Adrenal gland (tissue), 5 donors: ENCODE data around the gene MRGPRG.

Experiments
- POLR2A ChIP-seq, 2 donors: fragments of 450-650 bp; IDR thresholded peaks; one replicate each; pipeline ENCODE4 v1.6.1; 2017; ENCODE audit warnings: antibody characterized with exemption in 2 of 2, mild to moderate bottlenecking in 2 of 2, moderate library complexity in 1 of 2
- TF ChIP-seq, protein P1 (sequence below), 6 experiments: fragments of 450-650 bp in 4 of 6; fragments of 200-600 bp in 2 of 6; sonication (generic) in 1 of 6; IDR thresholded peaks; 1 replicate in 5 of 6; 2 replicates in 1 of 6; pipeline versions ENCODE4 v1.5.1 to v1.8.0; 2016 to 2021; ENCODE audit warnings: antibody characterized with exemption in 6 of 6, mild to moderate bottlenecking in 2 of 6, moderate library complexity in 1 of 6
- donor health status: DM: no; HTN: no; CAD: no.

DNA sequence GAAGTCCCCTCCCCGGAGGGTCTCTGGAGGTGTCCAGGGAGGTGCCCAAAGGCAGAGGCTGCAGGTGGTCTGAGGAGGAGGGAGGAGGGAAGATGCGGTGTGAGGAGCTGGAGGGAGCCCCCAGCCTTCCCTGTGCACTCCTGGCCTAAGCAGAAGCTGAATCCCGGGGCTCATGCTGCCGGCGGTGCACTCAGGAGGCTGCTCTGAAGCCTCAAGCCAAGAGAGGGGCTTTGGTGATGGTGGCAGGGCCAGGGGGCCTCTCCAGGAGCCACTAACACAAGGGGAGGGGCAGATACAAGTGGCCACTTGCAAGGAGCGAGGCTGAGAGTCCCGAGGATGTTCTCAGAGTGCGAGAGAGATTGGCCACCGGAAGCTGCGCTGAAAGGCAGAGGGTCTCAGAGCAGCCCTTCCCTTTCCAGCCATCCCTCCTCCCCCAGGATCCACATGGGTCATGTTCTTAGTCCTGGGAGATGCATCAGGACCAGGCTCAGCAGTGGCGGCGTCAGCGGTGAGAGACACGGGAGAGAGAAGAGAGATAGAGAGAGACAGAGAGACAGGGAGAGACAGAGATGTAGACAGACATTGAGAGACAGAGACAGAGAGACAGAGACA, 774 bp upstream of the MRGPRG start:
- TF ChIP-seq, protein P1, sequence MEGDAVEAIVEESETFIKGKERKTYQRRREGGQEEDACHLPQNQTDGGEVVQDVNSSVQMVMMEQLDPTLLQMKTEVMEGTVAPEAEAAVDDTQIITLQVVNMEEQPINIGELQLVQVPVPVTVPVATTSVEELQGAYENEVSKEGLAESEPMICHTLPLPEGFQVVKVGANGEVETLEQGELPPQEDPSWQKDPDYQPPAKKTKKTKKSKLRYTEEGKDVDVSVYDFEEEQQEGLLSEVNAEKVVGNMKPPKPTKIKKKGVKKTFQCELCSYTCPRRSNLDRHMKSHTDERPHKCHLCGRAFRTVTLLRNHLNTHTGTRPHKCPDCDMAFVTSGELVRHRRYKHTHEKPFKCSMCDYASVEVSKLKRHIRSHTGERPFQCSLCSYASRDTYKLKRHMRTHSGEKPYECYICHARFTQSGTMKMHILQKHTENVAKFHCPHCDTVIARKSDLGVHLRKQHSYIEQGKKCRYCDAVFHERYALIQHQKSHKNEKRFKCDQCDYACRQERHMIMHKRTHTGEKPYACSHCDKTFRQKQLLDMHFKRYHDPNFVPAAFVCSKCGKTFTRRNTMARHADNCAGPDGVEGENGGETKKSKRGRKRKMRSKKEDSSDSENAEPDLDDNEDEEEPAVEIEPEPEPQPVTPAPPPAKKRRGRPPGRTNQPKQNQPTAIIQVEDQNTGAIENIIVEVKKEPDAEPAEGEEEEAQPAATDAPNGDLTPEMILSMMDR (IDR thresholded peaks at IDR 0.05) = no peak
- no peak for TF ChIP-seq POLR2A (IDR thresholded peaks at IDR 0.05)
